Fibroblast of mammary gland (primary cell): Measurements from ENCODE around the gene COL23A1.

ENCODE experiments used
- DNase-seq: peaks from one replicate; pipeline ENCODE4 v3.0.0-alpha.2; 2010; ENCODE audit warnings: low read depth
- H3K4me3 ChIP-seq: 2 replicates; pipeline ENCODE4 v1.5.1; 2011; ENCODE audit warnings: low read depth, mild to moderate bottlenecking, low read length, moderate library complexity; ENCODE audit not compliant: control insufficient read depth
- TF ChIP-seq, protein P1 (sequence below): conservative IDR thresholded peaks from 2 replicates; pipeline ENCODE4 v1.5.1; 2011; ENCODE audit warnings: low read depth, low read length, inconsistent platforms; ENCODE audit not compliant: control insufficient read depth, insufficient read depth

The COL23A1 gene

DNA sequence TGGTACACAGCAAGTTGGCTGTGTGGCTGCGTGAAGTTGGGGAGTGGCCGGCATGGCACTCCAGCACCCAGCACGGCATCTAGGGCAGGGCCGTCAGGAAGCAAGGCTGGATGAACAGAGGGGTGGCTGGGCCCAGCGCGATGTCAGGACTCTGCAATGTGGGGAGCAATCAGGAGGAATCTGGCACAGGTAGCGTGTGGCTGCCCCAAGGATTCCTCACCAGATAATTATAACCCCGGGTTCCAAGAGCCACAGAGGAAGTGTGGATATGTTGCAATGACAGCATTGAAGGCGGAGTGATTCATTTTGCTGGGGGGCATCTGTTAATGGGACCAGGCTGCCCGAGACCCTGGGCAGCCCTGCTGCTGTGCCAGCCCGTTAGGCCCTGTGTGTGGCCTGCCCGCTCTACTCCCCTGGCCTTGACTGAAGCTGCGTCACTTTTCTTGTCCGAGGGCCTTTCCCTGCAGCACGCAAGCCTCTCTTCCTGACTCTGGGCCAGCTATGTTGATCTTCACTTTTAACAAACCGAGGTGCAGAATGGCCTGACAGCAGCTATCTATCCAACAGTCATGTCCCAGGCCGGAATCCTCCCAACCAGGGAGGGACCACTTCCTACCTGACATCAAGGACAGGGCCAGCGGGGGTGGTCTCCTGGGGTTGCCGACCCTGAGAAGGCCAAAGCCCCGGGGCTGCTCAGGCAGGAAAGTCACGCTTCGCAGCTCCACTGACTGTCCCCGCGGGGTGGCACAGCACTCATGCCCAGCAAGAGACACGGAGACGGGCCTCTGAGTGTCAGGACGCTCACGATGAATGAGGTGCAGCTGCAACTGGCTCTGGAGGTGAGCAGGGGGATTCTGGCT, 239.6 kb downstream of the COL23A1 start:
- no peak overlapping the region for H3K4me3 ChIP-seq
- TF ChIP-seq, protein P1, sequence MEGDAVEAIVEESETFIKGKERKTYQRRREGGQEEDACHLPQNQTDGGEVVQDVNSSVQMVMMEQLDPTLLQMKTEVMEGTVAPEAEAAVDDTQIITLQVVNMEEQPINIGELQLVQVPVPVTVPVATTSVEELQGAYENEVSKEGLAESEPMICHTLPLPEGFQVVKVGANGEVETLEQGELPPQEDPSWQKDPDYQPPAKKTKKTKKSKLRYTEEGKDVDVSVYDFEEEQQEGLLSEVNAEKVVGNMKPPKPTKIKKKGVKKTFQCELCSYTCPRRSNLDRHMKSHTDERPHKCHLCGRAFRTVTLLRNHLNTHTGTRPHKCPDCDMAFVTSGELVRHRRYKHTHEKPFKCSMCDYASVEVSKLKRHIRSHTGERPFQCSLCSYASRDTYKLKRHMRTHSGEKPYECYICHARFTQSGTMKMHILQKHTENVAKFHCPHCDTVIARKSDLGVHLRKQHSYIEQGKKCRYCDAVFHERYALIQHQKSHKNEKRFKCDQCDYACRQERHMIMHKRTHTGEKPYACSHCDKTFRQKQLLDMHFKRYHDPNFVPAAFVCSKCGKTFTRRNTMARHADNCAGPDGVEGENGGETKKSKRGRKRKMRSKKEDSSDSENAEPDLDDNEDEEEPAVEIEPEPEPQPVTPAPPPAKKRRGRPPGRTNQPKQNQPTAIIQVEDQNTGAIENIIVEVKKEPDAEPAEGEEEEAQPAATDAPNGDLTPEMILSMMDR = no peak
- no peak for DNase-seq

DNA sequence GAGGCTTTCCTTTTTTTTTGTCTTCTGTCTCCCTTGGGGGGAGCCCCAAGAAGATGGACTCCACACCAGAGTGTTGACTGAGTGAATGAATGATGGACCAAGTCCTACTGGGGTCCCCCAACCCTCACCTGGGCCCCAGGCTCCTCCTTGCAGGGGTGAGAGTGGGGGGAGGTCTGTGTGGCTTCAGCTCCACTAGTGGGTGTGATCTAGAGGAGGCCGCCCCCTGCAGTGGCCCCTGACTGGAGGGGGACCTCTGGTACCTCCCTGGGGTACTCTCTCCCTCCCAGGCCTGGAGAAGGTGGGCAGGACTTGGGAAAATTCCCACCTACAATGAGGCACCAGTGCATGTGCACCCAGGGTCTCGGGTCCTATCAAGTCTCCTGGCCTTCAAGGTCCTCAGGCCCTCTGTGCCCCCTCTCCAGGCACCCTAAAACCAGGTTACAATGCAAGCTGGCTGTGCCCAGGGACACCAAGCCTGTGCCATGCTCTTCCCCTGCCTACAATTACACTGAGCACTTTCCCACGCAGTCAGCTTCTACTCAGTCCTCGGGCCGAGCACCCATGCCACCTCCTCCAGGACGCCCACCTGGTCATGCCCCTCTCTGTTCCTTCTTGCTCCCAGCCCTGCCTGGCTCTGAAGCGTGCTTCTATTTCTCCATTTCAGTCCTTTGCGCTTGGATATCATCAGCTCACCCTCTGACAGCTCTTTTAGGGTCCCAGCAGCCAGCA, 240.4 kb downstream of the COL23A1 start:
- H3K4me3 ChIP-seq = no peak overlapping the region
- DNase-seq = no peak
- TF ChIP-seq, protein P1 = no peak

DNA sequence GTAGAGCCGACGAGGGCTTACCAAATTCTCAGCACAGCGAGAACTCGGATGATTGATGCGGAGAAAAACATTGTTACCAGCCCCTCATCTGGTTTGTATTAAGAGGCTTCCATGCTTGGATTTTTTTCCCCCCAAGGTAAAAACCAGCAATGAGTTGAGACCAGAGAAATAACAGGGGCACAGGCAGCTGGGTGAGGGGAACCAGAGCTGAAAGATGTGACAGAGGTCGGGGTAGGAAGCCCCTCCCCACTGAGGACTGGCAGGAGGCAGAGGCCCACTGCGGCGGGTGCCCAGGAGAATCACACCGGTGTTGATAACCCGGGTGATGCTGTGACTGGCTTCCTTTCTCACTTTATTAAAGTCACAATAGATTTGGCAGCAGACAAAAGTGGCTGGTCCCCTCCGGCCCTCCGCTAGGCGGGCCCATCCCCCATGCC, 241.1 kb downstream of the COL23A1 start:
- DNase-seq = no peak
- TF ChIP-seq, protein P1 = no peak
- no peak overlapping the region for H3K4me3 ChIP-seq

DNA sequence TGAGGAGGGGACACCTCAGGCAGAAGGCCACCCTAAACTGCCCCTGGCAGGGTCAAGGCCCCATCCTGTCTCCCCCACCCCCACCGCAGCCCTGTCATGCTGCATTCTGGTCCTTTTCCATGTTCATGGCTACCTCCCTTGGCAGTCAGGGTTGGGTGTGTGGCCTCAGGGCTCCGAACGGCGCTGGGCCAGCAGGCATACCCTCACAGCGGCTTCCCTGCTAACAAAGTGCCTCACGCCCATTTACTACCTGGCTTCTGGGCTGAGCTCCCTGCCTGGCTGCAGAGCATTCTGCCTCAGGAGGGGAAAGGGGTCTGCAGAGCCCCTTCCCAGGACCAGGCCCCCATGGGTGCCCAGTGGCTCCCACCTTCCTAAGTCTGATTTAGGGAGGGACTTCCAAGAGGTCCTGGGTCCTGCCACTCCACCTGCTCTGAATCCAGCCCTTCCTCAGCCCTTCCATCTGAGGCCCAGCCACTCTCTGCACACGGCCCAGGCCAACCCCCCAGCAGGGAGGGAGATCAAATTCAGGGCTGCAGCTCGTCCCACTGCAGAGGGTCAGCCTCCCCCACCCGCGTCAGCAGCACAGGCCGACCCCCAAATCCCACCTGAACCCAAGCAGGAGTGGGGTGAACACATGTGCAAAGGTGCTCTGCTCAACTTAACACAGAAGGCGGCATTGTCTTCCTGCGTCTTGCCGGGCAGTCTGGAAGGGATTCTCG, 241.7 kb downstream of the COL23A1 start:
- no peak overlapping the region for H3K4me3 ChIP-seq
- DNase-seq = no peak

DNA sequence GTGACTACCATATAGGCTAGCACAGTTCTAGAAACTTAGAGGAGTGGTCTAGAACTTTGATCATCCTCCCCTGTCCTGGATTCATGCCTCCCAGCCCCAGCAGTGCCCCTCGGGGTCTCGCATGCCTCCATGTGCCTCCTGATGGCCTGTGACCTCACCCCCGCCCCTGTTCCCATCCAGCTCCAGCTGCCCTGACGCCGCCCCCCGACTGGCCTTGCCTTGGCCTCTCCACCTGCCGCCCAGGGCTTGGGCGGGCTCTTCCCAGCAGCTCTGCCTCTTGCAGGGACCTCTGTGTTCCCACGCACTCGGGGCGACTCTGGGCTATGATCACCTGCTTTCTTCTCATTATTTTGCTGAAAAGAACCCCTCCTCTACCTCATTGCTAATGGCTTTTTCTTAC, 242.2 kb downstream of the COL23A1 start:
- TF ChIP-seq, protein P1 = no peak
- DNase-seq = no peak
- no peak overlapping the region for H3K4me3 ChIP-seq

More for the DNA sequence above, 241.7 kb downstream of the COL23A1 start:
- TF ChIP-seq, protein P1 = no peak

DNA sequence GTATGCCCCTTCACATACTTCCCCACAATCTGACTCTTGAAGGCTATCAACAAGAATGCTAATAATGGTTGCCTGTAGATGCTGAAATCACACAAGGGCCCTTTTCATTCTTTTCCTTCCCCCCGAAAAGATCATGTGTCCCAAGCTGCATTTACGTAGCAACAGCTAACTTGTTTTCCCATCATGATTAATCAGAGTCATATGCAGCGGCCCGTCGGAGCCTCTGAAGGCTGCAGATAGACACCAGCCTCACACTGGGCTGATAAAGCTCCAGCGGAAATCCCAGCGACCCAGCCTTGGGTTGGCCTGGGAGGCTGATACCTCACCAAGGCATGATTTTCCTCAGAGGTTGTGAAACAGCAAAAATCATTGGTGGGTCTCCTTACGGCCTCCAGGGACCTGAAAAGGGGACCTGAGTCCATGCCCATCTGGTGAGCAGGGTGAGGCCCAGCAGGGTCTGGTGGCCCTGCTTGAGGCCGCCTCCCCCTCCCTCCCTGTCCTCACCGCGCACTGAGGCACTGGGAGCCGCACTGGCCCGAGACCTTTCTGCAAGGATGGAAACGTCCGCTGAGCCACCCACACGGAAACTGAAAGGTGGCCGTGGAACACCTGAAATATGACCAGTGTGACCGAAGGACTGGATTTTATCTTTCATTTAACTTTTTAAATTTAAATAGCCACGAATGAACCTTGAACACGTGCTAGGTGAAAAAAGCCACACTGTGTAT, 243.4 kb downstream of the COL23A1 start:
- TF ChIP-seq, protein P1 = no peak
- DNase-seq = no peak
- H3K4me3 ChIP-seq = no peak overlapping the region
